GM18505 (cell line): ENCODE results near the gene PCGF2.

ENCODE experiments used
- ATAC-seq: cut with Tn5 transposase; IDR thresholded peaks from one replicate; pipeline ENCODE4 v1.9.1; 2021; ENCODE audit not compliant: unreplicated experiment
- POLR2A ChIP-seq: IDR thresholded peaks from 4 replicates; pipeline ENCODE4 v1.6.1; 2011; ENCODE audit warnings: borderline replicate concordance; ENCODE audit not compliant: insufficient read depth, insufficient read length; ENCODE audit errors: extremely low read depth

PCGF2 gene

DNA sequence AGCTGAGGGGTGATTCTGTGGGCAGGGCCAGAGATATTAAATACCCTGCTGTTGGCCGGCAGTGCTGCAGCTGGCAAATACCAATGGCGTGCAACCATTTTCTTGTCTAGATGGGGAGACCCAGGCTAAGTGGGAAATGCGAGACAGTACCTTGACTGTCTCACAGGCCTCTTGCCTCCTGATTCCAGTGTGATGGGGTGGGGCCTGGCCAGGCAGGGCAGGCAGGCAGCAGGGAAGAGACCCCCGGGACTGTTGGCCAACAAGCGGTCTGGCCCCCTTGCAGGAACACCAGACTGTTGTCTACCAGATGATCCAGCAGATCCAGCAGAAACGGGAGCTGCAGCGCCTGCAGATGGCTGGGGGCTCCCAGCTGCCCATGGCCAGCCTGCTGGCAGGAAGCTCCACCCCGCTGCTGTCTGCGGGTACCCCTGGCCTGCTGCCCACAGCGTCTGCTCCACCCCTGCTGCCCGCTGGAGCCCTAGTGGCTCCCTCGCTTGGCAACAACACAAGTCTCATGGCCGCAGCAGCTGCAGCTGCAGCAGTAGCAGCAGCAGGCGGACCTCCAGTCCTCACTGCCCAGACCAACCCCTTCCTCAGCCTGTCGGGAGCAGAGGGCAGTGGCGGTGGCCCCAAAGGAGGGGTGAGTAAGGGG lies 23.7 kb downstream of the PCGF2 start:
- no peak for ATAC-seq
- no peak for TF ChIP-seq POLR2A

DNA sequence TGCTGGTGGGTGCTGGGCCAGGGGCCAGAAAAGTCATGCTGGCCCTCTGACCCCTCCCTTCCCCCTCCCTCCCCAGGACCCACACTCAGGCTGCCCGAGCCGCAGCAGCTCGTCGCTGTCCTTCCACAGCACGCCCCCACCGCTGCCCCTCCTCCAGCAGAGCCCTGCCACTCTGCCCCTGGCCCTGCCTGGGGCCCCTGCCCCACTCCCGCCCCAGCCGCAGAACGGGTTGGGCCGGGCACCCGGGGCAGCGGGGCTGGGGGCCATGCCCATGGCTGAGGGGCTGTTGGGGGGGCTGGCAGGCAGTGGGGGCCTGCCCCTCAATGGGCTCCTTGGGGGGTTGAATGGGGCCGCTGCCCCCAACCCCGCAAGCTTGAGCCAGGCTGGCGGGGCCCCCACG lies 26.3 kb downstream of the PCGF2 start:
- no peak for ATAC-seq
- no peak for TF ChIP-seq POLR2A

DNA sequence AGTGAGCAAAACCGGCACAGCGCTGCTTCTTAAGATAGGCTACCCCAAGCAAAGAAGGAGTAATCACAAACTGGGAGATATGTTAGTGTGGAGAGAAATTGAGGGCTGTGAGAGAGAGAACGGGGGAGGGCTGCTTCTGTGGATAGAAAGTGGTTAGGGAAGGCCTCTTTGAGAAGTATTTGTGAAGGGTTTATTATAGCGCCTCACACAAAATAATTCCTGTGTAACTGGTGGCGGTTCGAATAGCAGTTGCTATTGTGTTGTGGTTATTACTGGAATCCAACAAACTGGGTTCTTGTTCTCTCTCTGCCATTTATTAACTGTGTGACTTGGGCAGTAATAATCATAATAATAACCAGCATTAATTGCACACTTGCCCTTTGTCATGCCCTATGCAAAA lies 27.2 kb downstream of the PCGF2 start:
- TF ChIP-seq POLR2A = no peak
- no peak for ATAC-seq

DNA sequence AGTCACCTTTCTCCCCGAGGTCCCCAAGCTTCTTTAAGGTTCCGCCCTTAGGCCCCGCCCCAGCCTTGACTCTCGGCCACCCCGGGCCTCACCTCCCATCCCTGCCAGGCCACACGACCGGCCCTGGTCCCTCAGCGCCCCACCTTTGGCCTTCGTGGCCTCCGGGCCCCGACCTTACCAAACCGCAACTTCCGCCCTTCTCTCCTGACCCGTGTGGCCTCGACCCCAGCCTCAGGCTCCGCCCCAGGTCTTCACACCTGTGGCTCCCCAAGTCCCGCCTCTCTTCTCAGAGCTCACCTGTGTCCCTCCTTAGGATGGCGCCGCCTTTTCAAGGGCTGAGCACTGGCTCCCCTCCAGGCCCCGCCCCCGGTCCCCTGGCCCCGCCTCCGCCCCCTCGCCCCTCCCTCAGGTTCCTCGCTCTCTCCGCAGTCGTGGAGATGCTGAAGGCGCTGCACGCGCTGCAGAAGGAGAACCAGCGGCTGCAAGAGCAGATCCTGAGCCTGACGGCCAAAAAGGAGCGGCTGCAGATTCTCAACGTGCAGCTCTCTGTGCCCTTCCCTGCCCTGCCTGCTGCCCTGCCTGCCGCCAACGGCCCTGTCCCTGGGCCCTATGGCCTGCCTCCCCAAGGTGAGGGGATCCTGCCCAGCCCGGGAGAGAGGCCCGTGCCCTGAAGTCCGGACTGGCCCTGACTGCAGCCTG lies 28.0 kb downstream of the PCGF2 start:
- TF ChIP-seq POLR2A = no peak

DNA sequence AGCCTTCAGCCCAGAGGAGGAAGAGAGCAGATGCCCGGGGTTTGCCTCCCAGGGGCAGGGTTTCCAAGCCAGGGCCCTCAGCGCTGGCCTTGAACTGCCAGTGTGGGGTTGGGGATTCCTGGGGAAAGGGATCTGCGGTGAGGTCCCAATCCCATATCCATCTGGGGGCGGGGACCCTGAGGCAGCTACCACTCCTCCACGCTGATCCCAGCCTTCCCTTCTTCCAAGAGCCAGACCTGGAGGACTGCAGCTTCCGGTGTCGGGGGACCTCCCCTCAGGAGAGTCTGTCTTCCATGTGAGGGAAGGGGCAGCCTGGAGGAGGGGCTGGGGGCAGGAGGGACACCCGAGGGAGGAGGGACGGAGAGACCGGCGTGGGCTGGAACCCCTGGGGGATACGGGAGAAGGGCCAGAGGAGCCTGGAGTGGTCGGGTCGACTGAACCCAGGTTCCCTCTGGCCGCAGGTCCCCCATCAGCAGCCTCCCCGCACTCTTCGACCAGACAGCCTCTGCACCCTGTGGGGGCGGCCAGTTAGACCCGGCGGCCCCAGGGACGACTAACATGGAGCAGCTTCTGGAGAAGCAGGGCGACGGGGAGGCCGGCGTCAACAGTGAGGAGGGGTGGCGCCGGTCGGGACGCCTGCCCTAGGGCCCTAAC lies 28.7 kb downstream of the PCGF2 start:
- TF ChIP-seq POLR2A = no peak
- ATAC-seq = no peak

More for the DNA sequence above, 28.0 kb downstream of the PCGF2 start:
- no peak for ATAC-seq

DNA sequence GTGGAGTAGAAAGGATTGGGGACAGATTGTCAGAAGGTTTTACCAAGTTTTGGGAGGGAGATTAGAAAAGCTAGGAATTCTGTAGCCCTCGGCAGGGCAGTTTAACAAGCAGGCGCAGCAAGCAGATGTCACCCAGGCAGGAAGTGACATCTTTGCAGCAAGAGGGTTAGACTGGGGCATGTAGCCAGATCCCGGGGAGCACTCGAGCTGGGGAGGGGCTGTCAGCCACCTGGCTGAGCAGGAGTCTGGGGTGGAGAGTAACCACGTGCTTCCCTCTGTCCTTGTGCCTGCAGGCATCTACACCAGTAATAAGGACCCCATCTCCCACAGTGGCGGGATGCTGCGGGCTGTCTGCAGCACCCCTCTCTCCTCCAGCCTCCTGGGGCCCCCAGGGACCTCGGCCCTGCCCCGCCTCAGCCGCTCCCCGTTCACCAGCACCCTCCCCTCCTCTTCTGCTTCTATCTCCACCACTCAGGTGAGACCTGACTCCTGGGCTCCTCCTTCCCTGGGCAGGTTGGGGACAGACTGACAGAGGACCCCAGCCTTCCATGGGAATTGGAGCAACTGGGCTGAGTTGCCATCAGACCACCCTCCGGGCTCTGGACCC lies 30.9 kb downstream of the PCGF2 start:
- no peak for ATAC-seq
- no peak for TF ChIP-seq POLR2A

DNA sequence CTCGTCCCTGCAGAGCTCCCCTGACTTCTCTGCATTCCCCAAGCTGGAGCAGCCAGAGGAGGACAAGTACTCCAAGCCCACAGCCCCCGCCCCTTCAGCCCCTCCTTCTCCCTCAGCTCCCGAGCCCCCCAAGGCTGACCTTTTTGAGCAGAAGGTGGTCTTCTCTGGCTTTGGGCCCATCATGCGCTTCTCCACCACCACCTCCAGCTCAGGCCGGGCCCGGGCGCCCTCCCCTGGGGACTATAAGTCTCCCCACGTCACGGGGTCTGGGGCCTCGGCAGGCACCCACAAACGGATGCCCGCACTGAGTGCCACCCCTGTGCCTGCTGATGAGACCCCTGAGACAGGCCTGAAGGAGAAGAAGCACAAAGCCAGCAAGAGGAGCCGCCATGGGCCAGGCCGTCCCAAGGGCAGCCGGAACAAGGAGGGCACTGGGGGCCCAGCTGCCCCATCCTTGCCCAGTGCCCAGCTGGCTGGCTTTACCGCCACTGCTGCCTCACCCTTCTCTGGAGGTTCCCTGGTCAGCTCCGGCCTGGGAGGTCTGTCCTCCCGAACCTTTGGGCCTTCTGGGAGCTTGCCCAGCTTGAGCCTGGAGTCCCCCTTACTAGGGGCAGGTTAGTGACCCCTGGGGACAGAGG lies 31.6 kb downstream of the PCGF2 start:
- ATAC-seq = no peak

DNA sequence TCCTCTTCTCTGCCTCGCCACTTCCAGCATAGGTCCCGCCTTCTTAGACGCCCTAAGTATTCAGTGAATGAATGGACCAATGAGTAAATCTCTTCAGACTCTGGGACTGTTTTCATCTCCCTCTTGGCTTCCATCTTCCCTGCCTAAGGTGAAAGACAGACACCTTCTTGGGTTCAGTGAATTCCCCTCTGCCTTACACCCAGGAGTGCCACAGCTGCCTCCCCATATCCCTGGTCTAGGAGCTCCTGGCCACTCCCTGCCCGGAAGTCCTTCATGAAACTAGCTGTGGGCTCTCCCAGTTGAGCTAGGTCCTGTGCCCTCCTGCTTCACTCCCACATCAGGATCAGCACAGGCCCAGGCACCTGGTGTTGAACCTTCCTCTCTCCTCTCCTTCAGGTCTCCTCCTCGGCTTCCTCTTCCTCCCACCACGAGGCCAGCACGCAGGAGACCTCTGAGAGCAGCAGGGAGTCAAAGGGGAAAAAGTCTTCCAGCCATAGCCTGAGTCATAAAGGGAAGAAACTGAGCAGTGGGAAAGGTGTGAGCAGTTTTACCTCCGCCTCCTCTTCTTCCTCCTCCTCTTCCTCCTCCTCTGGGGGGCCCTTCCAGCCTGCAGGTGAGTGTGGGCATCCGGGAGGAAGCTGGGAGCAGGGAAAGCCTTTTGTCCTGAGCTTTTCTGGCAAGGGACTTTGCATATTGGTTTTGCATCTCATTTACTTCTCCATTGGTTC lies 32.8 kb downstream of the PCGF2 start:
- ATAC-seq = no peak
- no peak for TF ChIP-seq POLR2A

More for the DNA sequence above, 31.6 kb downstream of the PCGF2 start:
- TF ChIP-seq POLR2A = no peak

DNA sequence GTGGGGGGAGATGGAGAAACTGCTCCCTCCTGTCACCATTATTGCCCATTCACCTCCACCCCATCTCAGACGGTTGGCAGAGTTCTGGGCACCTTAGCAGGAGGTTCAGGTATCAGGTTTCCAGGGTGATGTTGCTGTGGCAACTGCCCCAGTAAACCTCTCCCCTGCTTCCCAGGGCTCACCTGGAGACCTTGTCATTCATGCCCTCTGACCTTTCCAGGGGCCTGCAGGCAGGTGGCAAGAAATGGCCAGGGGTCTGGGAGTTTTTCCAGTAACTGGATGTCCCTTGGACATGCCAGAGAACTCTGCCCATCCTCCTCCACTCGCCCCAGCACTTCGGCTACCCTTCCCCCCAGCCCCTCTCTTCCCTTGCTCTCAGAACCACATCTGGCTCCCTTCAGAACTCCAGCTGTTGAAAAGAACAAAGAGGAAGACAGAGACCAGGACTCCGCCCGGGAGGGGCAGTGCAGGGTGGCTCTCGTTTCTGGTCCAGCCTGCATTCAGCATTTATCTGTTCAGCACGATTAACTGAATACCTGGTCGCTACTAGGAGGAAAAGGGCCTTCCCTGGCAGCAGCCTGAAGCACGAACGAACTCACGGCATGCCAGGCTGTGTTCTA lies 34.6 kb downstream of the PCGF2 start:
- no peak for TF ChIP-seq POLR2A
- no peak for ATAC-seq

DNA sequence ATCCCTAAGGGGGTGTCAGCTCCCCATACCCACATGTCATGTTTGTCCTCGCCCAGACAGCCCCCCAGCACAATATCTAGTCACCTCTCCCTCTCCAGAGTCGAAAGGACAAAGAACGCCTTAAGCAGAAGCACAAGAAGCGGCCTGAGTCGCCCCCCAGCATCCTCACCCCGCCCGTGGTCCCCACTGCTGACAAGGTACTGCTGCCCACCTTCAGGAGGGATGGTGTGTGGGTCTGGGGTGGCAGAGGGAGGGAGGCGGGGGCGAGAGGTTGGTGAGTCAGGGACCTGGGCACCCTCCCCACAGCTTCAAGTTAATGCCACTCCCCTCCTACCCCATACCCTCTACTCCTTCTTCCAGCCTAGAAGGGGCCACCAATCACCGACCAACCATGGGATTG lies 35.5 kb downstream of the PCGF2 start:
- TF ChIP-seq POLR2A = no peak
- ATAC-seq = no peak

DNA sequence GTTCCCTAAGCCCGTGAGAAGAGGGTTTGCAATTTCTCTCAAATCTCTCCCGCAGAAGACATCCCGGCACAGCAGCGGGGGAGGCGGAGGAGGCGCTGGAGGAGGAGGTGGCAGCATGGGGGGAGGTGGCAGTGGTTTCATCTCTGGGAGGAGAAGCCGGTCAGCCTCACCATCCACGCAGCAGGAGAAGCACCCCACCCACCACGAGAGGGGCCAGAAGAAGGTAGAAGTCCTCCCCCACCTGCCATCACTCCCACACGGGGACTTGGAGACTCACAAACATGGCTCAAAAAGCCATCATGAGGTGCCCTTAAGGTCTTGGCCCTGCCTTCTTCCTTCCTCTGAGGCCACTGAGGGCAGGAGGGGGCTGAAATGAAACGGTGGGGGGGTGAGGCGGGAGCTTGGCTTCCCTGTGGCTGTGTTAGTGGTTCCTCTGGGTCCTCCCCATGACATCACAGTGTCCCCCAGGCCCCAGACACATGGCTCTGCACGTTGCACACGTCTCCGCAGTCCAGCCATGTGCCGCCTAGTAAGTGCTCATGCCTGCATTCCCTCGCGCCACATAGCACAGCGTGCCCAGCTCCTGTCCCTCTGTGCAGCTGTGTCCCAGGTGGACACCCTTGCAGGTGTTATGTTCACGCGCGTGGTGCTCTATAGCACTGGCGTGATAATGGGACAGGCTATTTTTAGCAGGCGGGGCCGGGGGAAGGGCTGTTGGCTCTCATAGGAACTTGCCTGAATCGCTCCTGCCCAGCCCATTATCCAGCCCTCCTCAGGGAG lies 36.2 kb downstream of the PCGF2 start:
- no peak for ATAC-seq
- TF ChIP-seq POLR2A = no peak
